NB4 (cell line): ENCODE measurements around the gene LRRC74A.

Source experiments
- CTCF ChIP-seq: IDR thresholded peaks from one replicate; pipeline ENCODE4 v1.5.1; 2012; ENCODE audit warnings: low read depth, low read length
- MYC ChIP-seq: IDR thresholded peaks from 2 replicates; pipeline ENCODE4 v1.6.1; 2011; ENCODE audit warnings: low read depth, low read length
- POLR2A ChIP-seq: IDR thresholded peaks from 2 replicates; pipeline ENCODE4 v1.6.1; 2011; ENCODE audit warnings: mild to moderate bottlenecking; ENCODE audit not compliant: insufficient read length; ENCODE audit errors: extremely low read depth
- TF ChIP-seq, protein P1 (sequence below): IDR thresholded peaks from 2 replicates; pipeline ENCODE4 v1.6.1; 2011; ENCODE audit warnings: low read depth, low read length

DNA sequence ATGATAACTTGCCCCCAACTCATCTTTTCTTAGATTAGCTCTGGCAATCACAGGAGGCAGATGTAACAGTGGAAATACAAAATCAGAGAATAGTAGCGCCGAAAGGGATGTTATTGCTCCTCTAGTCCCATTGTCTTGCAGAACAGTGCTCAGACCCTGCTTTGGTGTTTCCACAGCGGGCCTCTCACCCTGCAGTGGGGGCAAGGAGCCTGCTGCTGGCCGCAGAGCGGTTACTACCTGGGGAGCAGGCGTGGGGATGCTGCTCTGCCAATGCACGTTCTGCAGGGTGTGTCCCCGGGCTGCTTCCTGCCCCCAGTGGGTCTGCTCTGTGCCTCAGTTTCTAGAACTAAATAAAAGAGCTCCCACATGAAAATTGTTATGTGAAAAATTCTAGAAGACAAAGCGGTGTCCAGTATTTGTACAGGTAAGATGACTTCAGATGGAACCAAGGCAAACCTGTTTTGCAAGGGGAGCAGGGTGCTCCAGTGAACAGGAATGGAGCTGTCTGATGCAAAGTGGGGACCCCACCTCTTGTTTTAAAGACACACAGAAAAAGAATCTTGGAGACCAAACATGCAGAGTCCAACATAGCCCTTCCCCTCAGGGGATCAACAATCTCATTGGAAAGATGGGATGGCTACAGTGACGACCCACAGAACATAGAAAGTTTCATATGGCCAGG lies 35.5 kb downstream of the LRRC74A start:
- TF ChIP-seq POLR2A (no peak), CTCF (no peak), MYC (no peak)
- TF ChIP-seq, protein P1, sequence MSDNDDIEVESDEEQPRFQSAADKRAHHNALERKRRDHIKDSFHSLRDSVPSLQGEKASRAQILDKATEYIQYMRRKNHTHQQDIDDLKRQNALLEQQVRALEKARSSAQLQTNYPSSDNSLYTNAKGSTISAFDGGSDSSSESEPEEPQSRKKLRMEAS: no peak
